ENCODE measurements around the gene QRFP. TPM values are rescaled to one million over a fixed set of nuclear protein-coding genes. Genes with fewer than 3 reads are reported as not detected.

Gene QRFP
- total and polyA plus RNA-seq, 2 of the 8 experiments (the other 6 are each of a cell fraction or from before 2014, with no cell fraction given): not detected

DNA sequence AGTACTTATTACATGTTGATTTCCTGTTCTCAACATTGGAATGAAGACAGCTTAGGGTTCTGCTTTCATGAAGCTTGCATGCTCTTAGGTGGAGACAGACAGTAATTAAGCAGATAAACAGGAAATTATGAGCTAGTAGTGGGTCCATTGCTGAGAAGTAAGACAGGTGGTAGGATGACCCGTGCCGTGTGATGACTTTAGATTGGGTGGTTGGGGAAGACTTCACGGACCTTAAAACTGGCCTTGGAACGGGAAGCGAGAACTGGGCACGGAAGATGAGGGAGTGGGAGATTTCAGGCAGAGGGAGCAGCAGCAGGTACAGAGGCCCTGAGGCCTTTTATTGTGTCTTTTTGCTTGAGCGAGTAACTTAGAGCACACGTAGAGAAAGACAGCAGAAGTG, 34.4 kb downstream of the QRFP start (continued):
- TF ChIP-seq POLR2A (IDR thresholded peaks at IDR 0.05; ENCODE audit: control extremely low read depth in 1 of 2, low read depth in 2 of 2, low read length in 2 of 2) (no peak), POU5F1 (IDR thresholded peaks at IDR 0.05; ENCODE audit: low read depth, low read length) (no peak), TAF1 (IDR thresholded peaks at IDR 0.05; ENCODE audit: low read depth, low read length) (no peak)

All from H1 (cell line).